B cell (primary cell): ENCODE data around the gene NPEPL1. TPM values are rescaled to one million over a fixed set of nuclear protein-coding genes. Genes with fewer than 3 reads are reported as not detected.
A peak's percentile ranks its signal among the peaks of the same experiment; 100 is the strongest.

Experiments
- ATAC-seq: fragments of 200-7000 bp; cut with Tn5 transposase; one replicate; pipeline ENCODE4 v1.10.0; 2021; ENCODE audit warnings: low read depth, mild to moderate bottlenecking, moderate number of reproducible peaks, moderate library complexity
- CTCF ChIA-PET: fragments of 350-600 bp; sonication (Branson Sonifier 250); formaldehyde crosslinking; loops from one replicate; lab custom pipeline; 2021; ENCODE audit warnings: antibody characterized with exemption, inconsistent platforms; lab: Charles Lee
- POLR2A ChIA-PET: fragments of 350-600 bp; sonication (Branson Sonifier 250); formaldehyde crosslinking; loops from one replicate; lab custom pipeline; 2021; ENCODE audit warnings: antibody characterized with exemption; lab: Charles Lee
- DNase-seq: peaks from one replicate; pipeline ENCODE4 v3.0.0; 2013
- H2AFZ ChIP-seq: 2 replicates; pipeline ENCODE4 v1.6.1; 2012; ENCODE audit warnings: mild to moderate bottlenecking, low read depth, low read length; ENCODE audit not compliant: insufficient read depth, poor library complexity, severe bottlenecking
- H3K27ac ChIP-seq, 2 donors: 1 replicate in 1 of 2; 2 replicates in 1 of 2; pipeline ENCODE4 v1.5.1; 2012 to 2013; ENCODE audit warnings: low read length in 2 of 2, mild to moderate bottlenecking in 2 of 2, moderate library complexity in 1 of 2
- H3K27me3 ChIP-seq, 4 experiments: fragments of 200-600 bp in 1 of 4; sonication (generic) in 1 of 4; replicated peaks in 1 of 4; 1 replicate in 2 of 4; 2 replicates in 2 of 4; pipeline versions ENCODE4 v1.6.1 to v1.7.0; 2013 to 2016; ENCODE audit warnings: low read length in 3 of 4, mild to moderate bottlenecking in 2 of 4, mixed read lengths in 1 of 4, moderate library complexity in 1 of 4; ENCODE audit not compliant: insufficient read depth in 4 of 4, control insufficient read depth in 3 of 4; ENCODE audit errors: control extremely low read depth in 1 of 4
- H3K36me3 ChIP-seq, 2 experiments: replicated peaks in 1 of 2; 1 replicate in 1 of 2; 2 replicates in 1 of 2; pipeline versions ENCODE4 v1.6.1 to v1.7.1; 2013; ENCODE audit warnings: low read length in 1 of 2; ENCODE audit not compliant: insufficient read depth in 2 of 2, control insufficient read depth in 1 of 2; ENCODE audit errors: control extremely low read depth in 1 of 2, extremely low read depth in 1 of 2
- H3K4me1 ChIP-seq, 2 donors: fragments of 200-600 bp in 1 of 2; sonication (generic) in 1 of 2; 1 replicate in 1 of 2; 2 replicates in 1 of 2; pipeline versions ENCODE4 v1.5.1 to v1.6.1; 2013 to 2017; ENCODE audit warnings: low read length in 2 of 2; ENCODE audit not compliant: control insufficient read depth in 2 of 2, insufficient read depth in 2 of 2
- H3K4me2 ChIP-seq: replicated peaks from 2 replicates; pipeline ENCODE3; 2012; ENCODE audit warnings: mild to moderate bottlenecking, low read depth, low read length; ENCODE audit not compliant: poor library complexity, severe bottlenecking
- H3K4me3 ChIP-seq, 5 experiments: fragments of 200-600 bp in 1 of 5; sonication (generic) in 1 of 5; 1 replicate in 3 of 5; 2 replicates in 2 of 5; pipeline versions ENCODE4 v1.5.1 to v1.7.0; 2011 to 2016; ENCODE audit warnings: low read length in 4 of 5, mild to moderate bottlenecking in 4 of 5, low read depth in 2 of 5, control low read depth in 1 of 5, moderate library complexity in 1 of 5; ENCODE audit not compliant: insufficient read depth in 1 of 5; ENCODE audit errors: control extremely low read depth in 1 of 5, extremely low read depth in 1 of 5
- H3K79me2 ChIP-seq: fragments of 200-600 bp; sonication (generic); one replicate; pipeline ENCODE4 v1.6.0; 2016; ENCODE audit warnings: low read length; ENCODE audit not compliant: control insufficient read depth, insufficient read depth
- H3K9ac ChIP-seq: fragments of 200-600 bp; sonication (generic); 2 replicates; pipeline ENCODE4 v1.6.1; 2017; ENCODE audit warnings: mild to moderate bottlenecking, low read length, moderate library complexity
- H3K9me3 ChIP-seq, 3 donors: one replicate each; pipeline versions ENCODE4 v1.6.1 to v1.7.1; 2013; ENCODE audit warnings: low read length in 2 of 3; ENCODE audit not compliant: control insufficient read depth in 2 of 3, insufficient read depth in 1 of 3; ENCODE audit errors: control extremely low read depth in 1 of 3
- H4K20me1 ChIP-seq: 2 replicates; pipeline ENCODE4 v1.6.0; 2012; ENCODE audit warnings: mild to moderate bottlenecking, low read length; ENCODE audit not compliant: insufficient read depth, control insufficient read depth, poor library complexity, severe bottlenecking
- H3K27ac Mint-ChIP-seq: one replicate; pipeline ENCODE4 v1.8.0; 2021; ENCODE audit warnings: mixed read lengths
- H3K27me3 Mint-ChIP-seq: one replicate; pipeline ENCODE4 v1.8.0; 2021; ENCODE audit warnings: mixed read lengths
- H3K4me1 Mint-ChIP-seq: one replicate; pipeline ENCODE4 v1.8.0; 2021; ENCODE audit warnings: mixed read lengths
- H3K4me3 Mint-ChIP-seq: one replicate; pipeline ENCODE4 v1.8.0; 2021; ENCODE audit warnings: mixed read lengths
- H3K9me3 Mint-ChIP-seq: one replicate; pipeline ENCODE4 v1.8.0; 2022; ENCODE audit warnings: mixed read lengths; ENCODE audit not compliant: insufficient read depth
- EZH2 ChIP-seq: IDR thresholded peaks from 2 replicates; pipeline ENCODE4 v1.6.1; 2012; ENCODE audit warnings: borderline replicate concordance, low read depth, mild to moderate bottlenecking, moderate library complexity, low read length; ENCODE audit not compliant: insufficient read depth, poor library complexity, severe bottlenecking
- WGBS: methylation state at CpG from one replicate; pipeline ENCODE4 v1.1.5; 2013; ENCODE audit warnings: missing lambda C conversion rate; ENCODE audit not compliant: insufficient coverage; 5-methylcytosine and 5-hydroxymethylcytosine counted together
- intact Hi-C: fragments of 100-400 bp; cut with micrococcal nuclease; formaldehyde crosslinking; loops from one replicate; pipeline ENCODE4 v1.10.0; 2022
- polyA plus RNA-seq: library from polyadenylated mRNA; depleted of rRNA; stranded (reverse); fragments of >200 nt; gene quantifications from 2 replicates; pipeline ENCODE4 v1.2.3, GENCODE V29; 2012
- total RNA-seq, 2 donors: library from RNA; stranded (reverse); fragments of 120-200 nt in 1 of 2; gene quantifications; 1 replicate in 1 of 2; 2 replicates in 1 of 2; pipeline versions ENCODE4 v1.2.3 to v1.2.4, GENCODE V29; 2013 to 2022
- TF ChIP-seq, protein P1 (sequence below): fragments of 200-600 bp; IDR thresholded peaks from one replicate; pipeline ENCODE4 v1.8.0; 2022; ENCODE audit warnings: antibody characterized with exemption, mild to moderate bottlenecking

NPEPL1 gene
- total and polyA plus RNA-seq, 2 donors (not counting 1 experiment from before 2014, with no cell fraction given), result 34.3 to 45.1 TPM

DNA sequence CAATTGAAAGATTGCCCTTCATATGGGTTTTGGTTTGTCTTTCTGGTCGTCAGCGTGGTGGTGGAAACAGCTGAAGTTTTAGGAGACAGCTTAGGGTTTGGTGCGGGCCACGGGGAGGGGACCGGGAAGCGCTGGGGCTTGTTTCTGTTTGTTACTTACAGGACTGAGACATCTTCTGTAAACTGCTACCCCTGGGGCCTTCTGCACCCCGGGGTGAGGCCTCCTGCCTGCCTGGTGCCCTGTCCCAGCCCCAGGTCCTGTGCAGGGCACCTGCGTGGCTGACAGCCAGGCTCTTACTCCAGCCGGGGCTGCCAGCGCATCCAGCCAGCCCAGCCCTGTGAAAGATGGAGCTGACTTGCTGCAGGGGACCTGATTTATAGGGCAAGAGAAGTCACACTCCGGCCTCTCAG lies 22.8 kb downstream of the NPEPL1 start:
- H3K27ac ChIP-seq, result no peak overlapping the region
- no peak for TF ChIP-seq EZH2
- TF ChIP-seq, protein P1, sequence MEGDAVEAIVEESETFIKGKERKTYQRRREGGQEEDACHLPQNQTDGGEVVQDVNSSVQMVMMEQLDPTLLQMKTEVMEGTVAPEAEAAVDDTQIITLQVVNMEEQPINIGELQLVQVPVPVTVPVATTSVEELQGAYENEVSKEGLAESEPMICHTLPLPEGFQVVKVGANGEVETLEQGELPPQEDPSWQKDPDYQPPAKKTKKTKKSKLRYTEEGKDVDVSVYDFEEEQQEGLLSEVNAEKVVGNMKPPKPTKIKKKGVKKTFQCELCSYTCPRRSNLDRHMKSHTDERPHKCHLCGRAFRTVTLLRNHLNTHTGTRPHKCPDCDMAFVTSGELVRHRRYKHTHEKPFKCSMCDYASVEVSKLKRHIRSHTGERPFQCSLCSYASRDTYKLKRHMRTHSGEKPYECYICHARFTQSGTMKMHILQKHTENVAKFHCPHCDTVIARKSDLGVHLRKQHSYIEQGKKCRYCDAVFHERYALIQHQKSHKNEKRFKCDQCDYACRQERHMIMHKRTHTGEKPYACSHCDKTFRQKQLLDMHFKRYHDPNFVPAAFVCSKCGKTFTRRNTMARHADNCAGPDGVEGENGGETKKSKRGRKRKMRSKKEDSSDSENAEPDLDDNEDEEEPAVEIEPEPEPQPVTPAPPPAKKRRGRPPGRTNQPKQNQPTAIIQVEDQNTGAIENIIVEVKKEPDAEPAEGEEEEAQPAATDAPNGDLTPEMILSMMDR, result no peak
- no peaks in the 10 kb centered on the region for H3K4me1 ChIP-seq
- ATAC-seq, result no peak
- Mint-ChIP-seq H3K4me3 (no peak overlapping the region), H3K9me3 (no peaks in the 10 kb centered on the region), H3K27ac (no peak overlapping the region), H3K4me1 (no peaks in the 10 kb centered on the region), H3K27me3 (peaks cover under 1% of the 10 kb centered on the region)
- ChIA-PET POLR2A (no interaction called here), CTCF (no interaction called here)
- intact Hi-C loops, result no loop called here
- H2AFZ ChIP-seq, result no peak overlapping the region
- H3K4me3 ChIP-seq, result no peak overlapping the region
- no peaks in the 10 kb centered on the region for H3K79me2 ChIP-seq
- no peak overlapping the region for H3K9ac ChIP-seq
- WGBS, result 86% methylated on average over 11 of the region's 11 CpGs
- no peaks in the 10 kb centered on the region for H4K20me1 ChIP-seq
- no peak overlapping the region for H3K4me2 ChIP-seq
- no peak for DNase-seq
- no peaks in the 10 kb centered on the region for H3K27me3 ChIP-seq
- H3K36me3 ChIP-seq, result no peaks in the 10 kb centered on the region
- no peaks in the 10 kb centered on the region for H3K9me3 ChIP-seq

DNA sequence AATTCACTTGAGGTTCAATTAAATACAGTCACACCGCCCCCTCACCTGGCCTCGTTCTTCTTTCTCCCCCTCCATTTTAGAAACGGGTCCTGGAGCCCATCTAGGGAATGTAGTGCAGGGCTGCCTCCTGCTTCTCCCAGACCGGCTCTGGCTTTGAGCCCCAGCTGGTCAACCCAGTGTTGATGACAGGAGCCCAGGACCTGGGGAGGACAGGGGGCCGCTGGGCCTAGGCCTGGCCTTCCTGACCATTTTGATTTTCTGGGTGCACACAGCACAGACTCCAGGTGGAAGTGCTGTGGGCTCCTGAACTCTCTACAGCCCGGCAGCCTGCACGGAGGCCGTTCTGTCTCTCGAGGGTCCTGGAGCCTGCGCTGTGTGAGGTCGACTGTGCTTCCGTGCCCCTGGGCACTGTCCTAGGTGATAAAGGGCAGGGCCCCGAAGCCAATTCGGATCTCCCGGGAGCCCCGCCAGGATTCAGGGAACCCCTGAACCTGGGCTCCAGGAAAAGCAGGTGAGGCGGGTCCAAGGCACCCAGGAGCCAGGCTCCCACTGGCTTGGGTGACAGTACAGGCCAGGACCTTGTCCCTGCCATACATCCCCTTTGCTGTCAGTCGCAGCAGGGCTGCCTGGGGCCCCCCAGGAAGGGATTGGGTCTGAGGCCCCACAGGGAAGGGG lies 23.3 kb downstream of the NPEPL1 start:
- ATAC-seq (no peak), DNase-seq (peak; percentile 1)
- Histone ChIP-seq H3K4me3 (no peak overlapping the region), H3K27ac (no peak overlapping the region), H3K36me3 (no peaks in the 10 kb centered on the region), H3K9ac (no peak overlapping the region), H2AFZ (no peak overlapping the region), H3K79me2 (no peaks in the 10 kb centered on the region), H3K4me2 (no peak overlapping the region), H4K20me1 (no peaks in the 10 kb centered on the region), H3K27me3 (no peaks in the 10 kb centered on the region), H3K4me1 (no peaks in the 10 kb centered on the region), H3K9me3 (no peaks in the 10 kb centered on the region)
- TF ChIP-seq, protein P1, result no peak
- TF ChIP-seq EZH2, result no peak
- H3K4me3 Mint-ChIP-seq, result no peak overlapping the region
- WGBS, result 99% methylated on average over 17 of the region's 18 CpGs
- H3K9me3 Mint-ChIP-seq, result no peaks in the 10 kb centered on the region
- no peak overlapping the region for H3K27ac Mint-ChIP-seq
- H3K4me1 Mint-ChIP-seq, result no peaks in the 10 kb centered on the region
- ChIA-PET POLR2A (no interaction called here), CTCF (no interaction called here)
- intact Hi-C loops, result no loop called here
- peaks cover 6% of the 10 kb centered on the region for H3K27me3 Mint-ChIP-seq
